NT2/D1 (cell line): ENCODE data around the gene MTMR11.
A peak's percentile ranks its signal among the peaks of the same experiment; 100 is the strongest.

ENCODE experiments used
- DNase-seq: peaks from one replicate; pipeline ENCODE4 v3.0.0-alpha.2; 2011; ENCODE audit warnings: low read depth, low spot score
- H3K27me3 ChIP-seq: 2 replicates; pipeline ENCODE4 v1.6.0; 2011; ENCODE audit warnings: mild to moderate bottlenecking; ENCODE audit not compliant: insufficient read length, insufficient read depth
- H3K36me3 ChIP-seq: 2 replicates; pipeline ENCODE4 v1.6.1; 2011; ENCODE audit warnings: mild to moderate bottlenecking, low read length, mixed read lengths; ENCODE audit not compliant: insufficient read depth, insufficient read length
- H3K4me1 ChIP-seq: 2 replicates; pipeline ENCODE4 v1.5.1; 2011; ENCODE audit not compliant: insufficient read depth, insufficient read length
- H3K4me3 ChIP-seq: 2 replicates; pipeline ENCODE4 v1.5.1; 2011; ENCODE audit warnings: low read depth; ENCODE audit not compliant: insufficient read length
- H3K9ac ChIP-seq: 2 replicates; pipeline ENCODE4 v1.6.0; 2011; ENCODE audit warnings: low read depth; ENCODE audit not compliant: insufficient read length
- H3K9me3 ChIP-seq: 2 replicates; pipeline ENCODE4 v1.5.1; 2011; ENCODE audit warnings: mild to moderate bottlenecking, low read length; ENCODE audit not compliant: insufficient read depth
- SUZ12 ChIP-seq: IDR thresholded peaks from 2 replicates; pipeline ENCODE4 v1.6.1; 2011; ENCODE audit not compliant: insufficient read length, insufficient read depth; ENCODE audit errors: extremely low read depth
- YY1 ChIP-seq: IDR thresholded peaks from 2 replicates; pipeline ENCODE4 v1.6.1; 2011; ENCODE audit not compliant: insufficient read length, insufficient read depth
- ZNF274 ChIP-seq: IDR thresholded peaks from 2 replicates; pipeline ENCODE4 v1.6.1; 2011; ENCODE audit warnings: mild to moderate bottlenecking, low read depth, low read length

The MTMR11 gene

DNA sequence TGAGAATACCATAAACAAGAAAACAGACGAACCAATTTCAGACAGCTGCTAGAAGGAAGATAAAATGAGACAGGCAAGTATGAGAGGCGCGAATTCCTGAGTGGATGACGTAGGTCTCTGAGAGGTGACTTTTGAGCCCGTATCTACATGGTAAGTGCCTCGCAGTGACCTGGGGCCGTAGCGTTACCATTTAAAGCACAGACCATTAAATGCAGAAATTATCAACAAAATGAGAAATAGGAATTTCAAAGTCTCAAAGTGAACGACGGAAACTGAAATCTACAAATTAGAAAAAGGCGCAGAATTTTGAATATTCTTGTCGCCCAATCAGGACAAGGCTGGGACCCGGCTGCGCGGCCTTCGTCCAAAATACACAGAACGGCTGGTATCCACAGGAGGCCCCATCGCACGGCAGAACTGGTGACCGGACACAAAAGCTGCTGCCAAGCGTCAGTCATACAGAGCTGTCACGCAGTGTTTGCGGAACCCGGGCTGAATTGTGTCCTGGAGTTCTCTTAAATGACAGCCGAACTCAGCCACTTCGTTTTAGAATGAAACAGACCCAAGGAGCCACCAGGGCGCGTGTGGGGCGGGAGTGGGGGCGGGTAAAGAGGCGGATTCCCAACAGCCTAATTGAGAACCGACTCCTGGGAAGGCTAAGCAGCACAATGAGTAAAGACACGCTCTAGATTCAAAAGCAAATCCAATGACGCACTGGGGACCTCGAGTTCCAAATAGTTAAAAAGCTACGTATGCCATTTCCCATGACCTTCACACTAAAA is 51.1 kb downstream of the MTMR11 start:
- Histone ChIP-seq H3K9ac (peak overlapping the region; percentile 90), H3K4me3 (peak overlapping the region; percentile 64), H3K4me1 (no peaks in the 10 kb centered on the region), H3K36me3 (no peaks in the 10 kb centered on the region), H3K9me3 (no peaks in the 10 kb centered on the region), H3K27me3 (no peaks in the 10 kb centered on the region)
- DNase-seq = peak; percentile 86
- no peak for TF ChIP-seq SUZ12
- TF ChIP-seq YY1 = no peak
- no peak for TF ChIP-seq ZNF274

DNA sequence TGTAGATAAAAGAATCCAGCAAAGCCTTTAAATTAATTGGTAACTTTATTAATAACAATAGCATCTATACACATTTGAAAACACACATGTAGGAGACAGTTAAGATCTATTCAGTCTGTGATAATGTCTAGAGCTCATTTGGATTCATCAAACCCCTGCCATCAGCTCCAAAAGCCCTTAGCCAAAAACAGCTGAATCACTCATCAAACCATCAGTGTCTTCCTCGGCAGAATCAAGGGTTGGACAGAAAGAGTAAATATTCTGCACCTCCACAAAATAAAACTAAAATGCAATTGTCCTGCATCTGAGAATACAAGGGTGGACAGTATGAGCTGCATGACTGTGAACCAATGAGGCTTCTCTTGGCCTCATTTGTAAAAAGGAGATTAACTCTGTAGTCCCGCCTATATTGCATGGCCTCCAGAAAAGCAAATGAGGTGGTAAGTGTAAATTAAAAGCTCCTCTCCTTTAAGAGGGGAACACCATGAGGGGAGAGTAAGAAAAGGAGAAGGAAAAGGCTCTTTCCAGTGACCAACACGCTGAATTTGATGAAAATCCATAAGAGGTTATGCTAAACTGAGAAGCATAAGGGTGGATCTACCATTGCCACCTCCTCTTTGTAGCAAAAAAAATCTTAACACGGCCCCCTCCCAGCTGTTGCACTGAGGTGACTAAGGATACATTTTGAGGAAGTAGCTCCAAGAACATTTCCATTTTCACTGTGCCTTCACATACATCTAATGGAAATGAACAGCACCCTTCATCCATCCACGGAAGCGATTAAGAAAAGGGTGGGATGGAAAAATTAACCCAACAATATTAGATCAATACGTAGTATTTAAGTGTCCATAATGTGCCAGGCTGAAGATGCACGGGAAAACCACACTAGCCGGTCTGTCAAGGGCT is 52.0 kb downstream of the MTMR11 start:
- no peak for TF ChIP-seq SUZ12
- no peak for TF ChIP-seq ZNF274
- TF ChIP-seq YY1 = no peak
- Histone ChIP-seq H3K4me1 (no peaks in the 10 kb centered on the region), H3K27me3 (no peaks in the 10 kb centered on the region), H3K4me3 (peak overlapping the region; percentile 64), H3K9ac (peak overlapping the region; percentile 90), H3K36me3 (no peaks in the 10 kb centered on the region), H3K9me3 (no peaks in the 10 kb centered on the region)
- DNase-seq = no peak

DNA sequence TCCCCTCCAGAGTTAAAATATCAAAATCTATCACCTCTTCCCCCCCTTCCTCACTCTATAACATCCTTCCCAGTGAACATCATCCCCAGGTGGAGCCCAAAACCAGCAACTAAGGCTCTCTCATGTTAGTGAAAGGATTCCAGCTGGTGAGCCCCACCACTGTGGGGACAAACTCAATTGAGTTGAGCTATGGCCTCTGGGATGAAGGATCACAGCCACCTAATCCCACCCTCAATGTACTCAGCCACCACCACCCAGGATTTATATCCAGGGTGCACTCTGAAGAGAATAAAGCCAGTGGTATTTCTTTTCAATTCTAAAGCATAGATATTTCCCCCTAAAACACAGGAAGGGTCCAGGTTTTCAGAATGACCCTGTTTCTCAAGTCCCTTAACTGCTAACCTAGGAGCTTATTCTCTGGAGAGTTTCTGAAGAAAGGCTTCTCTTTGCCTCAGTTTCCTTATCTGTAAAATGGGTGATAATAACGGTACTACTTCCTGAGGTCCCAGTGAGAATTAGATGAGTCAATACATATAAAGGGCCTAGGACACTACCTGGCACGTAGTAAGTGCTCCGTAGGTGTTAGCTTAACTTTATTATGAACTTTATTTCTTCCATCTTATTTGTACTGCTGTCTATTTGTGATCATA is 53.0 kb downstream of the MTMR11 start:
- Histone ChIP-seq H3K4me3 (no peak overlapping the region), H3K9me3 (no peaks in the 10 kb centered on the region), H3K4me1 (no peaks in the 10 kb centered on the region), H3K27me3 (no peaks in the 10 kb centered on the region), H3K36me3 (no peaks in the 10 kb centered on the region), H3K9ac (peak overlapping the region; percentile 90)
- no peak for DNase-seq
- TF ChIP-seq ZNF274 = no peak
- TF ChIP-seq SUZ12 = no peak
- no peak for TF ChIP-seq YY1

DNA sequence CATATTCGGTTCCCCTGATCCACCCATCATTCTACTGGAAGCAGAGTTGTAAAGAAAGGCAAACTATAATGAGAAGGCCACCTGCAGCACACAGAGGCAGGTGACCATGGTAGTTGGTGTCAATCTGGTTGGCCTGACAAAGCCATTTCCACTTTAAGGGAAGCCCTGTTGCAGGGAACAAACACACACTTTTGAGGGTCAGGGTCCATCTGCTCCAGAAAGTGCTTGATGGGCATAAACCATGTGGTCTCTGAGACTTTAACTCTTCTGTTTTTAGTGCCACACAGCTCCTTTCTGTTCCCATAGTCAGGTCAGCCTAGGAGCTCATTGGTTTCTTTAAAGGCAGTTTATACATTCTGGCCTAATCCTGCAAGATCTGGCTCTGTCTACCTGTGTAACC is 54.8 kb downstream of the MTMR11 start:
- H3K4me1 ChIP-seq = no peaks in the 10 kb centered on the region
- no peak overlapping the region for H3K4me3 ChIP-seq
- H3K9ac ChIP-seq = no peak overlapping the region
- no peaks in the 10 kb centered on the region for H3K36me3 ChIP-seq
- no peaks in the 10 kb centered on the region for H3K27me3 ChIP-seq
- H3K9me3 ChIP-seq = no peaks in the 10 kb centered on the region
- TF ChIP-seq YY1 (no peak), SUZ12 (no peak), ZNF274 (no peak)
- no peak for DNase-seq

DNA sequence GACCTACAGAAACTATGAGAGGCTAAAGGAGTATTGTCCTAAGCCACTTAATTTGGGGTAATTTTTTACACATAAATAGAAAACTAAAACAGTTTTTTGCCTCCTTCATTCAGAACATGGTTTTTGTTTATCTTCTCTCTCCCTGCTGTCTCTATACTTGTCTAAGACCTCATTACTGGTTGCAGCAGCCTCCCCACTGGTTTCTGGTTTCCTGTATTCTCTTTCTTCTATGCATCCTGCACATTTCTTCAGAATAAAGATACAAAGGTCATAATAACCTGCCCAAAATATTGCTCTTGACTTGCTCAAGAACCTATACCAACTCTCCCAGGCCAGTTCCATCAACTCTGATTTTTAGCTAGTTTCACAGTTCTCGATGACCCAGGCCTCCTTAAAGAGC is 57.1 kb downstream of the MTMR11 start:
- Histone ChIP-seq H3K4me3 (no peak overlapping the region), H3K9me3 (no peaks in the 10 kb centered on the region), H3K36me3 (no peaks in the 10 kb centered on the region), H3K27me3 (no peaks in the 10 kb centered on the region), H3K9ac (no peak overlapping the region), H3K4me1 (no peaks in the 10 kb centered on the region)
- DNase-seq = no peak
- TF ChIP-seq YY1 = no peak
